GM12873 (cell line): Measurements from ENCODE around the gene CFI.

Experiments used
- TF ChIP-seq, protein P1 (sequence below): IDR thresholded peaks from 2 replicates; pipeline ENCODE4 v1.5.1; 2012; ENCODE audit warnings: low read depth, mild to moderate bottlenecking, moderate library complexity, low read length, control low read depth; ENCODE audit not compliant: insufficient read depth; ENCODE audit errors: missing control alignments

CFI gene

DNA sequence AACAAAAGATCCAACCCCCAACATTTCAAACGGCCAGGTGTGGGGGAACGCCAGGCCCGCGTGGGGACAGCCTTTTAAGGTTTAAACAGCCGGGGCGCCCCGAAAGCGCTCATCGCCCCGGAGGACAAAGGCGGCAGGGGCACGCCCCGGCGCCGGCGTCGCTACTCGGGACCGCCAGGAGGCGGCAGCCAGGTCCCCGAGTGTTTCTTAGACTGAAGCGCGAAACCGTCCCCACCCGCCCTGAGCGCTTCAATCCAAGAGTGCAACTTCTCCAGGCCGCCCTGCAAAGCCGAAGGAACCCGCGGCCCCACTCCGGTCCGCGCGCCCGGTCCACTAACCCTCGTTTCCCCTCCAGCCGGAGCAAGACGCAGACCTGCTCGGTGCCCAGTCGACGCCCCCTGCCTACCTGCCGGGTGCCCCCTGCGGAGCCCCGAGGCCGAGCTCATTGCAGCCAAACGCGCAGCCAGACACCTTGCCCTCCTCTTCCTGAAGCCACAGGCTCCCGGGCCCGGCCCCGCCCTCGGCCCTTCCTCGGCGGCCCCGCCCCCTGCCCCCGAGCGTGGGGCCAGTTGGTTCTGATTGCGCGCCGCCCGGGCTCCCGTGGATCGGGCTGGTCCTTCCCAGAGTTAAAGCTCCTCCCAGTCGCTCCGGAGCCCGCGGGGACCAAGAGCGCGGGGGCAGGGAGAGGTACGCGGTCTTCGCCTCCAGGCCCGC, 98.7 kb downstream of the CFI start, which contains the start of gene CASP6:
Gene CASP6, minus strand, starts transcription at position 496 of the 714 bp plus-strand sequence. Its CDS starts 50 bp downstream, at position 446.
- TF ChIP-seq, protein P1, sequence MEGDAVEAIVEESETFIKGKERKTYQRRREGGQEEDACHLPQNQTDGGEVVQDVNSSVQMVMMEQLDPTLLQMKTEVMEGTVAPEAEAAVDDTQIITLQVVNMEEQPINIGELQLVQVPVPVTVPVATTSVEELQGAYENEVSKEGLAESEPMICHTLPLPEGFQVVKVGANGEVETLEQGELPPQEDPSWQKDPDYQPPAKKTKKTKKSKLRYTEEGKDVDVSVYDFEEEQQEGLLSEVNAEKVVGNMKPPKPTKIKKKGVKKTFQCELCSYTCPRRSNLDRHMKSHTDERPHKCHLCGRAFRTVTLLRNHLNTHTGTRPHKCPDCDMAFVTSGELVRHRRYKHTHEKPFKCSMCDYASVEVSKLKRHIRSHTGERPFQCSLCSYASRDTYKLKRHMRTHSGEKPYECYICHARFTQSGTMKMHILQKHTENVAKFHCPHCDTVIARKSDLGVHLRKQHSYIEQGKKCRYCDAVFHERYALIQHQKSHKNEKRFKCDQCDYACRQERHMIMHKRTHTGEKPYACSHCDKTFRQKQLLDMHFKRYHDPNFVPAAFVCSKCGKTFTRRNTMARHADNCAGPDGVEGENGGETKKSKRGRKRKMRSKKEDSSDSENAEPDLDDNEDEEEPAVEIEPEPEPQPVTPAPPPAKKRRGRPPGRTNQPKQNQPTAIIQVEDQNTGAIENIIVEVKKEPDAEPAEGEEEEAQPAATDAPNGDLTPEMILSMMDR, result peak; percentile 74

DNA sequence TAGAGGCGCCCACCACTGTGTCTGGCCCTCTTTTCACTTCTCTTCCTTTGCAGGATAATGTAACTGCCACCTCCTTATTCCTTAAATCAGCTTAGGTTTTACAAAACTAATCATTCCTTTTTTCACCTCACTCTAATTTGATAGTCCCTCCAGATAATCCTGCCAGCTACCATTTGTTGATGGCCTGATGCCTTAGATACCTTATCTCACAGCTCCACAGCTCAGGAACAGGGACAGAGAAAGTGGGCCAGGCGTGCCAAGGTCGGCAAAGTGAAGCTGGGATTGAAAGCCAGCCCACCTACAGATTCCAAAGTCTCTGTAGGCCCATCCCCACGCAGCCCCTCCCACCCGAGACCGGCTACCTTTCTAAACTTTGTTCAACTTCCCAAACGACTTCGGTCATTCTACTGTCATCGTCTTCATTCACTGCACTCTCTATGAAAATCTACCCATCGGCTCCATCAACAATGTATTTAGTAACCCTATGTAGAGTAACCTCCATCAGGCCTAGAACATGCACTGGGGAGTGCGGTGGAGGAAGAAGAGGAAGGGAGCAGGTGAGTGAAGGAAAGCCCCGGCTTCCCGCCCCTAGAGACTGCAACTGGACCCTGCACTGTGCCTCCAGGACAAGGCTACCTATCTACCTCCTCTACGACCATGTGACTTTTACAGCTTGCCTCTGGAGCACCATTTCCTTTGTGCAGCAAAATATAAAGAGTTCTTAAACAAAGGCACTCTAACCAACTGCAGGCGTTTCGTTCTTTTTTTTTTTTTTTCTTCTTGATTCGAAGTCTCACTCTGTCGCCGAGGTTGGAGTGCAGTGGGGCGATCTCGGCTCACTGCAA, 100.0 kb downstream of the CFI start:
- TF ChIP-seq, protein P1, result no peak

DNA sequence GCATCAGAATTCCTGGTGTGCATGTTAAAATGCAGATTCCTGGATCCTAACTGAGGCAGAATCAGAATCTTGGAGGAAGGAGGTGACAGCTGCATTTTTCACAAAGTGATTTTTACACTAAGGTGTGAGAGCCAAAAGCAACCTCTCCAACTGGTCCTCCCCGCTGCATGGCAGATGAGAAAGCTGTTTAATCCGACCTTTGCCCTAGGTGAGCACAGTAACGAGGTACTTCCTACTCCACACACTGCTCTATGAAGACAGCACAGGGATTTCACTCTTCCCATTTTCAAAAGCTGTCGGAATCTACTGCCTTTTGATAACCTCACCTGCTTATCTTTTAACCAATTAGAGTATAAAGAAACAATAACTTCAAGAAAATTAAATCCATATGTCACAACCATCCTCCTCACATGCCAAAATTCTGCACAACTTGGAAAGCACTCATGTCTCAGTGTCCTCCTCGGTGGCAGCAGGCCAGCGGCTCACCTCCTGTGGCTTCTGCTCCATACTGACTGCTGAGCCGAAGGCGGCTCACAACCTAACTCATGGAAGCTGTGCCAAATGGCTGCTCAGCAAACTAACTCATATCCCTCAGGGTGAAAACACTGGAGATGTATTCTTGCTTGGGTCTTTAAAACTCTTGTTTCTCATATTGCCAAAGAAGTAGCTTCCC, 102.1 kb downstream of the CFI start:
- TF ChIP-seq, protein P1, result no peak

DNA sequence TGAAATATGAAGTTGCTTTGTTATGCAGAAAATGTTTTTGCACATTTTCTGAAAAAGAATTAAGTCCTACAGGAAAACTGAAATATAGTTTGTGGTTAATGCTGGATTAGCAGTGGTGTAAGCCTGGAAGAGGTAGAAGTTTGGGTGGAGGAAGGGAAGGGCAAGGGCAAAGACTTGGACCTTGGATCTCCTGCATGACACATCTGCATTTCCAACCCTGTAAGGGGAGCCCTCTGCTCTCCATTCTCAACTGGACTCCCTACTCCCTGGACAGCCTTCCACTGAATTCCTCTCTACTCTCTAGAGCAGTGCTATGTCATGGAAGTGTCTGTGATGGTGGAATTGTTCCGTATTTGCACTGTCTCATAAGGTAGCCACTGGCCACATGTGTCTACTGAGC, 103.1 kb downstream of the CFI start:
- TF ChIP-seq, protein P1, result no peak

DNA sequence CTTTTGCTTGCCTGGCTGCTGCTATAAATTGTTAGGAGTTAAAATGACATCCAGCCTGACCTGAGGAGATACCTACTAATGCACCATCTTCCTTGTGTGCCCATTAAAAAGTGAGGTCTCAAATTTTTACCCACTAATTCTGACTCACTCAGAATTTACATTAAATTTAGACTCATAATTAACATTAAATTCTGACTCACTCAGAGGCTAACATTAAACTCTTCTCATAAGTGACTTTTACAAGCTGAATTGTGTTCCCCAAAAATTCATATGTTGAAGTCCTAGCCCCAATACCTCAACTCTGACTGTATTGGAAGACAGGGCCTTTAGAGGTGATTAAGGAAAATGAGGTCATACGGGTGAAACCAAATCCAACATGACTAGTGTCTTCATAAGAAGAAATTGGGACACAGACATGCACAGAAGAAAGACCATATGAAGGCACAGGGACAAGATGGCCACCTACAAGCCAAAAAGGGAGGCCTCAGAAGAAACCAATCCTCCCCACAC, 110.3 kb downstream of the CFI start:
- TF ChIP-seq, protein P1, result no peak
